Lung (tissue), 12 donors: ENCODE data around the gene CNN3. TPM values are rescaled to one million over a fixed set of nuclear protein-coding genes. Genes with fewer than 3 reads are reported as not detected.
A peak's percentile ranks its signal among the peaks of the same experiment; 100 is the strongest.

Experiments
- ATAC-seq: fragments of 200-7000 bp; cut with Tn5 transposase; one replicate; pipeline ENCODE4 v1.9.1; 2020; ENCODE audit warnings: moderate number of reproducible peaks; ENCODE audit not compliant: insufficient read depth, low FRiP score
- DNase-seq, 3 donors: peaks; one replicate each; pipeline ENCODE4 v3.0.0-alpha.2; 2013 to 2017
- H3K27ac ChIP-seq, 2 donors: one replicate each; pipeline ENCODE4 v1.5.1; 2013; ENCODE audit warnings: mild to moderate bottlenecking in 2 of 2, moderate library complexity in 2 of 2, control low read depth in 1 of 2, inconsistent platforms in 1 of 2, low read depth in 1 of 2, low read length in 1 of 2
- H3K27me3 ChIP-seq, 3 donors: one replicate each; pipeline ENCODE4 v1.5.1; 2013; ENCODE audit warnings: low read length in 2 of 3; ENCODE audit not compliant: control insufficient read depth in 3 of 3, insufficient read depth in 3 of 3
- H3K36me3 ChIP-seq, 4 donors: one replicate each; pipeline ENCODE4 v1.5.1; 2013; ENCODE audit warnings: low read length in 4 of 4, mild to moderate bottlenecking in 1 of 4, moderate library complexity in 1 of 4; ENCODE audit not compliant: control insufficient read depth in 4 of 4, insufficient read depth in 4 of 4
- H3K4me1 ChIP-seq, 5 donors: one replicate each; pipeline ENCODE4 v1.5.1; 2013; ENCODE audit warnings: low read length in 5 of 5, mild to moderate bottlenecking in 2 of 5, moderate library complexity in 1 of 5; ENCODE audit not compliant: control insufficient read depth in 5 of 5, insufficient read depth in 5 of 5
- H3K4me3 ChIP-seq: one replicate; pipeline ENCODE4 v1.5.1; 2013; ENCODE audit warnings: mild to moderate bottlenecking, control low read depth, moderate library complexity
- H3K9ac ChIP-seq, 2 donors: one replicate each; pipeline ENCODE4 v1.5.1; 2013; ENCODE audit warnings: low read length in 2 of 2, control low read depth in 1 of 2; ENCODE audit not compliant: insufficient read depth in 1 of 2
- H3K9me3 ChIP-seq, 4 donors: one replicate each; pipeline ENCODE4 v1.5.1; 2013; ENCODE audit warnings: low read length in 3 of 4, mild to moderate bottlenecking in 1 of 4, moderate library complexity in 1 of 4; ENCODE audit not compliant: control insufficient read depth in 4 of 4, insufficient read depth in 3 of 4
- WGBS, 2 donors: extraction: QIAGEN DNeasy Blood & Tissue Kit; methylation state at CpG; one replicate each; pipeline ENCODE4 v1.1.7; 2013; 5-methylcytosine and 5-hydroxymethylcytosine counted together
- polyA plus RNA-seq, 2 donors: library from polyadenylated mRNA; stranded (reverse); fragments of 200-250 nt; gene quantifications; one replicate each; pipeline ENCODE4 v1.2.1, GENCODE V29; 2013
- total RNA-seq, 2 donors: library from RNA; depleted of rRNA in 1 of 2; stranded (reverse); fragments of >200 nt in 1 of 2; gene quantifications; one replicate each; pipeline ENCODE4 v1.2.1, GENCODE V29; 2014 to 2021
- TF ChIP-seq, protein P1 (sequence below): IDR thresholded peaks from 2 replicates; pipeline ENCODE4 v1.5.1; 2012; ENCODE audit warnings: mild to moderate bottlenecking; ENCODE audit errors: control extremely low read depth, extremely low read depth
- donor health status: control.
- donor health status: control.
- donor health status: Bipolar disorder and iron deficiency.
- donor health status: healthy.
- donor health status: DM: yes; HTN: yes; CAD: no.

Gene CNN3
- total and polyA plus RNA-seq, 4 donors = 79.9 to 265 (median 182) TPM

DNA sequence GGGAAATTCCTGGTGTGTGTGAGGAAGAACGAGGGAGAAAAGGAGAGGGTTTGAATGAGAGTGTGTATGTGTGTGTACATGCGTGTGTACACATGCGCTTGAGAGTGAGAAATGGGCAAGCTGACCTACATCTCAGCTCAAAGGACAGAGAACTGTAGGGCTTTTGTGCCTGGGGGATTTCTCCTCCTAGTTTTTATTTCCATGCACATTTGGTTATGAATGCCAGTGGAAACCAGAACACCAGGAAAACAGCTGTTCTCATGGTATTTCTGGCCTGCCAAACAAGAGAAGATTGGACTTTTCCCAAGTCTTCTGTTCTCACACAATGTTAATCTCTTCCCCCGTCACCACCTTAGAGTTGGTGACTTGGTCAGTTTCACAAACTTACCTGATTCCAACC is 61.5 kb downstream of the CNN3 start:
- Histone ChIP-seq H3K36me3 (no peaks in the 10 kb centered on the region), H3K4me3 (no peak overlapping the region), H3K9ac (no peak overlapping the region), H3K27ac (peak overlapping the region; percentile 45 to 78), H3K9me3 (no peaks in the 10 kb centered on the region), H3K4me1 (peaks cover 10 to 32% (median 16%) of the 10 kb centered on the region in 5 donors), H3K27me3 (no peaks in the 10 kb centered on the region)
- ATAC-seq (no peak), DNase-seq (peak in 1 of 3 donors; percentile 53)
- TF ChIP-seq, protein P1, sequence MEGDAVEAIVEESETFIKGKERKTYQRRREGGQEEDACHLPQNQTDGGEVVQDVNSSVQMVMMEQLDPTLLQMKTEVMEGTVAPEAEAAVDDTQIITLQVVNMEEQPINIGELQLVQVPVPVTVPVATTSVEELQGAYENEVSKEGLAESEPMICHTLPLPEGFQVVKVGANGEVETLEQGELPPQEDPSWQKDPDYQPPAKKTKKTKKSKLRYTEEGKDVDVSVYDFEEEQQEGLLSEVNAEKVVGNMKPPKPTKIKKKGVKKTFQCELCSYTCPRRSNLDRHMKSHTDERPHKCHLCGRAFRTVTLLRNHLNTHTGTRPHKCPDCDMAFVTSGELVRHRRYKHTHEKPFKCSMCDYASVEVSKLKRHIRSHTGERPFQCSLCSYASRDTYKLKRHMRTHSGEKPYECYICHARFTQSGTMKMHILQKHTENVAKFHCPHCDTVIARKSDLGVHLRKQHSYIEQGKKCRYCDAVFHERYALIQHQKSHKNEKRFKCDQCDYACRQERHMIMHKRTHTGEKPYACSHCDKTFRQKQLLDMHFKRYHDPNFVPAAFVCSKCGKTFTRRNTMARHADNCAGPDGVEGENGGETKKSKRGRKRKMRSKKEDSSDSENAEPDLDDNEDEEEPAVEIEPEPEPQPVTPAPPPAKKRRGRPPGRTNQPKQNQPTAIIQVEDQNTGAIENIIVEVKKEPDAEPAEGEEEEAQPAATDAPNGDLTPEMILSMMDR = no peak
- 59 to 82% methylated on average over 4 of the region's 4 CpGs for WGBS, 2 donors

DNA sequence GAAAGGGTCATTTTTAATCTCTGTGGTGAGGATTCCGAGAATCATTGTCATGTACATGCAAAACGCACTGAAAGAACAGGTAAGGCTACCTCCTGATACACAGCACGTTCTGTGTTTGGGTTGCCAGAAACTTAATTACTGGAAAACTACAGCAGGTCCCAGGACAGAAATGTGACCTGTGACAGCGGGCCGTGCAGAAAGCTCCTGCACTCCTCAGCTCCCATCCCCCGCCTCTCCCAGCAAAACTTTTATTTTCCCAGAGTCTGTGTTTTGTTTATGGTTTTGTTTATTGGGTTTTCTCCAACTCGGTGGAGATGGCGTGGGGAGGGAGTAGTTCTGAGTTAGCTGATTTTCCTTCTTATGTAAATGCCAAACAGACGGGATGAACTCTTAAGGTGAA is 62.1 kb downstream of the CNN3 start:
- WGBS, 2 donors = 53 to 75% methylated on average over 9 of the region's 9 CpGs
- TF ChIP-seq, protein P1 = no peak
- Histone ChIP-seq H3K4me1 (peaks cover 10 to 32% (median 16%) of the 10 kb centered on the region in 5 donors), H3K27me3 (no peaks in the 10 kb centered on the region), H3K27ac (peak overlapping the region; percentile 45 to 66), H3K36me3 (no peaks in the 10 kb centered on the region), H3K9me3 (no peaks in the 10 kb centered on the region), H3K4me3 (no peak overlapping the region), H3K9ac (no peak overlapping the region)
- no peak for ATAC-seq
- DNase-seq = peak; percentile 35 to 80 (median 78)

DNA sequence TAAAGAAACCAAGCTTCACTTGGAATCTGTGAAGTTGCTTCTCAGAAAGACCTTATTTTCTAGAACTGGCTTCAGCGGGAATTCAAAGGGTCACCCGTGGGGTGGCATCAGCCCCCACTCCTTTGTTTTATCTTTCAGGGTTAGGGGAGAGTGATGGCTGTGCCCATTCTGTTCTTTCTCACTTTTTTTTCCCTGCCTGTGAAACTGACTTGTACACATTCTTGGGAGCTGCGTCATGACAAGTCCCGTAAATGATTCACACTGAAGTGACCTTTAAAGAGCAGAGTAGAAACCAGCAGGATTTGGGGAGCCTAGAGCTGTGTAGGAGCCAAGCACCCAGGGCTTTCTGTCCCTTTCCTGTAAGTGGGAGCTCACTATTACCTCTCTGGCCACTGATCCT is 63.0 kb downstream of the CNN3 start:
- peak; percentile 89 for ATAC-seq
- Histone ChIP-seq H3K36me3 (no peaks in the 10 kb centered on the region), H3K4me3 (no peak overlapping the region), H3K9me3 (no peaks in the 10 kb centered on the region), H3K27me3 (no peaks in the 10 kb centered on the region), H3K27ac (peak overlapping the region; percentile 70 to 85), H3K4me1 (peaks cover 10 to 32% (median 16%) of the 10 kb centered on the region in 5 donors), H3K9ac (peak overlapping the region in 1 of 2 donors; percentile 27)
- DNase-seq = peak; percentile 58 to 78 (median 68)
- 37 to 70% methylated on average over 4 of the region's 4 CpGs for WGBS, 2 donors
- TF ChIP-seq, protein P1 = no peak
